Loucy (cell line): ENCODE measurements around the gene HSP90AB1.

ENCODE experiments used
- H2AFZ ChIP-seq: fragments of 200-600 bp; sonication (generic); 2 replicates; pipeline ENCODE4 v1.6.0; 2016; ENCODE audit warnings: antibody characterized with exemption, mild to moderate bottlenecking, low read length, moderate library complexity
- H3F3A ChIP-seq: fragments of 200-600 bp; 2 replicates; pipeline ENCODE4 v1.6.0; 2016; ENCODE audit warnings: antibody characterized with exemption, low read depth, mild to moderate bottlenecking
- H3K27me3 ChIP-seq: fragments of 200-600 bp; sonication (generic); 2 replicates; pipeline ENCODE4 v1.6.1; 2014; ENCODE audit warnings: low read length, mild to moderate bottlenecking; ENCODE audit not compliant: insufficient read depth, poor library complexity, severe bottlenecking
- H3K36me3 ChIP-seq: fragments of 200-600 bp; sonication (generic); 2 replicates; pipeline ENCODE4 v1.6.1; 2016; ENCODE audit warnings: low read length; ENCODE audit not compliant: insufficient read depth
- H3K4me1 ChIP-seq: fragments of 200-600 bp; sonication (generic); 2 replicates; pipeline ENCODE4 v1.5.1; 2014; ENCODE audit warnings: low read length, mild to moderate bottlenecking; ENCODE audit not compliant: insufficient read depth, poor library complexity, severe bottlenecking
- H3K4me2 ChIP-seq: fragments of 200-600 bp; sonication (generic); 2 replicates; pipeline ENCODE4 v1.6.0; 2014; ENCODE audit warnings: antibody characterized with exemption, low read length, low read depth, mild to moderate bottlenecking; ENCODE audit not compliant: poor library complexity, severe bottlenecking
- H3K4me3 ChIP-seq: fragments of 200-600 bp; sonication (generic); 2 replicates; pipeline ENCODE4 v1.5.1; 2014; ENCODE audit warnings: low read length, mild to moderate bottlenecking, mixed read lengths; ENCODE audit not compliant: poor library complexity, severe bottlenecking
- H3K79me2 ChIP-seq: fragments of 200-600 bp; sonication (generic); 2 replicates; pipeline ENCODE4 v1.6.1; 2014; ENCODE audit warnings: low read length; ENCODE audit not compliant: insufficient read depth
- H3K9ac ChIP-seq: fragments of 200-600 bp; sonication (generic); 2 replicates; pipeline ENCODE4 v1.6.0; 2014; ENCODE audit warnings: mild to moderate bottlenecking, low read depth, low read length, moderate library complexity; ENCODE audit not compliant: poor library complexity, severe bottlenecking
- H3K9me2 ChIP-seq: fragments of 200-600 bp; sonication (generic); replicated peaks from 2 replicates; pipeline ENCODE4 v1.6.1; 2016; ENCODE audit warnings: low read depth, low read length, mixed read lengths
- H3K9me3 ChIP-seq: fragments of 200-600 bp; sonication (generic); 2 replicates; pipeline ENCODE4 v1.6.1; 2014; ENCODE audit warnings: mild to moderate bottlenecking, antibody characterized with exemption, low read length, low read depth; ENCODE audit not compliant: insufficient read depth
- H4K20me1 ChIP-seq: fragments of 200-600 bp; sonication (generic); 2 replicates; pipeline ENCODE4 v1.6.0; 2014; ENCODE audit warnings: antibody characterized with exemption, low read length, mild to moderate bottlenecking; ENCODE audit not compliant: insufficient read depth, poor library complexity, severe bottlenecking
- CTCF ChIP-seq: fragments of 200-600 bp; sonication (generic); conservative IDR thresholded peaks from 2 replicates; pipeline ENCODE4 v1.5.1; 2014; ENCODE audit warnings: mild to moderate bottlenecking, antibody characterized with exemption, low read length
- EZH2phosphoT487 ChIP-seq: fragments of 200-600 bp; IDR thresholded peaks from 2 replicates; pipeline ENCODE4 v1.6.1; 2018; ENCODE audit warnings: antibody characterized with exemption, mild to moderate bottlenecking, moderate library complexity, borderline replicate concordance

HSP90AB1 gene

GRCh38 chr6:44245391-44245911, 1.4 kb upstream of the HSP90AB1 start:
- Histone ChIP-seq H2AFZ (peak overlapping the region; percentile 98), H3K9ac (peak overlapping the region; percentile 97), H4K20me1 (peaks cover 35% of the 10 kb centered on the region), H3K4me1 (peaks cover 30% of the 10 kb centered on the region), H3F3A (no peaks in the 10 kb centered on the region), H3K9me2 (no peaks in the 10 kb centered on the region), H3K9me3 (no peaks in the 10 kb centered on the region), H3K36me3 (peaks cover 22% of the 10 kb centered on the region; the same call in 1 of the 2 replicates), H3K79me2 (peaks cover 36% of the 10 kb centered on the region), H3K4me3 (peak overlapping the region; percentile 98), H3K4me2 (peak overlapping the region; percentile 96), H3K27me3 (peaks cover 3% of the 10 kb centered on the region)
- no peak for TF ChIP-seq EZH2phosphoT487
- no peak for TF ChIP-seq CTCF

GRCh38 chr6:44245912-44246662, 814 bp upstream of the HSP90AB1 start:
- no peaks in the 10 kb centered on the region for H3K9me3 ChIP-seq
- peaks cover 3% of the 10 kb centered on the region for H3K27me3 ChIP-seq
- H3K4me2 ChIP-seq = peak overlapping the region; percentile 96
- H4K20me1 ChIP-seq = peaks cover 42% of the 10 kb centered on the region
- H3K4me3 ChIP-seq = peak overlapping the region; percentile 98
- H3K9ac ChIP-seq = peak overlapping the region; percentile 97
- no peaks in the 10 kb centered on the region for H3K9me2 ChIP-seq
- no peak for TF ChIP-seq EZH2phosphoT487
- TF ChIP-seq CTCF = peak; percentile 54
- H3F3A ChIP-seq = no peaks in the 10 kb centered on the region
- peaks cover 28% of the 10 kb centered on the region for H3K36me3 ChIP-seq
- H2AFZ ChIP-seq = peak overlapping the region; percentile 98
- H3K79me2 ChIP-seq = peaks cover 42% of the 10 kb centered on the region
- peaks cover 30% of the 10 kb centered on the region for H3K4me1 ChIP-seq

- Histone ChIP-seq H3K79me2 (peaks cover 56% of the 10 kb centered on the region), H3K36me3 (peaks cover 43% of the 10 kb centered on the region), H4K20me1 (peaks cover 55% of the 10 kb centered on the region), H3K4me1 (peaks cover 30% of the 10 kb centered on the region), H3K9ac (peak overlapping the region; percentile 97), H2AFZ (0 out of 2 replicates have a peak overlapping the region, but pooled peaks have one; percentile 16), H3K9me3 (no peaks in the 10 kb centered on the region), H3K4me2 (peak overlapping the region; percentile 96), H3F3A (peaks cover 4% of the 10 kb centered on the region; the same call in 1 of the 2 replicates), H3K27me3 (peaks cover 3% of the 10 kb centered on the region), H3K4me3 (peak overlapping the region; percentile 98), H3K9me2 (no peaks in the 10 kb centered on the region)
- no peak for TF ChIP-seq EZH2phosphoT487
- no peak for TF ChIP-seq CTCF
Measured at GRCh38 chr6:44247338-44248302, 719 bp downstream of the HSP90AB1 start.
